HEK293 (cell line): ENCODE data around the gene MUC5AC.

Experiments
- CTCF ChIA-PET: fragments of 350-600 bp; formaldehyde crosslinking; extraction: SDS; loops from one replicate; lab custom pipeline; 2021; ENCODE audit warnings: antibody characterized with exemption; lab: Yijun Ruan, JAX
- POLR2A ChIA-PET: fragments of 300-600 bp; formaldehyde crosslinking; extraction: SDS; loops from one replicate; lab custom pipeline; 2020; ENCODE audit warnings: antibody characterized with exemption, inconsistent platforms; lab: Yijun Ruan, JAX
- H3K27ac ChIP-seq: fragments of 200-500 bp; sonication (Bioruptor generic); 2 replicates; pipeline ENCODE4 v1.5.1; 2014; ENCODE audit warnings: low read depth, low read length, control low read depth, inconsistent platforms; ENCODE audit errors: extremely low read depth
- H3K36me3 ChIP-seq, 2 experiments: fragments of 200-500 bp in 1 of 2; sonication (Bioruptor generic) in 1 of 2; 1 replicate in 1 of 2; 2 replicates in 1 of 2; pipeline ENCODE4 v1.5.1; 2014 to 2017; ENCODE audit warnings: inconsistent platforms in 2 of 2, low read length in 2 of 2; ENCODE audit not compliant: control insufficient read depth in 2 of 2, insufficient read depth in 1 of 2
- H3K4me1 ChIP-seq: fragments of 200-500 bp; sonication (Bioruptor generic); 2 replicates; pipeline ENCODE4 v1.5.1; 2014; ENCODE audit warnings: mild to moderate bottlenecking, low read length, inconsistent platforms; ENCODE audit not compliant: control insufficient read depth, insufficient read depth
- H3K4me3 ChIP-seq: 2 replicates; pipeline ENCODE4 v1.5.1; 2011; ENCODE audit warnings: low read depth, mild to moderate bottlenecking, control low read depth, low read length, moderate library complexity
- H3K9me3 ChIP-seq: fragments of 200-500 bp; sonication (Bioruptor generic); 2 replicates; pipeline ENCODE4 v1.5.1; 2014; ENCODE audit warnings: low read depth, low read length, inconsistent platforms; ENCODE audit not compliant: control insufficient read depth, insufficient read depth
- KLF1 ChIP-seq: fragments of 450-650 bp; formaldehyde crosslinking; IDR thresholded peaks from 2 replicates; pipeline ENCODE4 v1.5.1; 2016; ENCODE audit warnings: missing biosample characterization, missing genetic modification characterization
- KLF7 ChIP-seq: fragments of 450-650 bp; formaldehyde crosslinking; IDR thresholded peaks from 2 replicates; pipeline ENCODE4 v1.5.1; 2016; ENCODE audit warnings: missing biosample characterization, missing genetic modification characterization, borderline replicate concordance
- KLF8 ChIP-seq: fragments of 450-650 bp; formaldehyde crosslinking; IDR thresholded peaks from 2 replicates; pipeline ENCODE4 v1.5.1; 2016; ENCODE audit warnings: missing biosample characterization, missing genetic modification characterization
- KLF9 ChIP-seq: fragments of 450-650 bp; formaldehyde crosslinking; IDR thresholded peaks from 2 replicates; pipeline ENCODE4 v1.5.1; 2016; ENCODE audit warnings: missing biosample characterization, missing genetic modification characterization, low read depth
- OSR2 ChIP-seq: fragments of 450-650 bp; formaldehyde crosslinking; IDR thresholded peaks from 2 replicates; pipeline ENCODE4 v1.5.1; 2016; ENCODE audit warnings: missing biosample characterization, missing genetic modification characterization
- PATZ1 ChIP-seq: fragments of 450-650 bp; formaldehyde crosslinking; IDR thresholded peaks from 2 replicates; pipeline ENCODE4 v1.5.1; 2016; ENCODE audit warnings: missing biosample characterization, missing genetic modification characterization
- TCF7L2 ChIP-seq: IDR thresholded peaks from 2 replicates; pipeline ENCODE4 v1.6.1; 2011; ENCODE audit warnings: low read depth, mild to moderate bottlenecking, inconsistent platforms, low read length, moderate library complexity, borderline replicate concordance
- YY2 ChIP-seq: fragments of 450-650 bp; formaldehyde crosslinking; IDR thresholded peaks from 2 replicates; pipeline ENCODE4 v1.5.1; 2016; ENCODE audit warnings: missing biosample characterization, missing genetic modification characterization
- ZBTB21 ChIP-seq: fragments of 450-650 bp; formaldehyde crosslinking; IDR thresholded peaks from 2 replicates; pipeline ENCODE4 v1.5.1; 2017; ENCODE audit warnings: missing biosample characterization, missing genetic modification characterization
- ZFP69B ChIP-seq: fragments of 450-650 bp; formaldehyde crosslinking; IDR thresholded peaks from 2 replicates; pipeline ENCODE4 v1.5.1; 2016; ENCODE audit warnings: missing biosample characterization, missing genetic modification characterization
- ZNF146 ChIP-seq: fragments of 450-650 bp; formaldehyde crosslinking; IDR thresholded peaks from 2 replicates; pipeline ENCODE4 v1.5.1; 2016; ENCODE audit warnings: missing biosample characterization, missing genetic modification characterization
- ZNF16 ChIP-seq: fragments of 450-650 bp; formaldehyde crosslinking; IDR thresholded peaks from 2 replicates; pipeline ENCODE4 v1.5.1; 2016; ENCODE audit warnings: low read depth, missing biosample characterization, missing genetic modification characterization
- ZNF174 ChIP-seq: fragments of 450-650 bp; formaldehyde crosslinking; IDR thresholded peaks from 2 replicates; pipeline ENCODE4 v1.5.0; 2017; ENCODE audit warnings: missing biosample characterization, mild to moderate bottlenecking, missing genetic modification characterization
- ZNF2 ChIP-seq: fragments of 450-650 bp; formaldehyde crosslinking; IDR thresholded peaks from 2 replicates; pipeline ENCODE4 v1.5.1; 2016; ENCODE audit warnings: missing biosample characterization, missing genetic modification characterization
- ZNF202 ChIP-seq: fragments of 450-650 bp; formaldehyde crosslinking; IDR thresholded peaks from 2 replicates; pipeline ENCODE4 v1.5.1; 2016; ENCODE audit warnings: missing biosample characterization, missing genetic modification characterization, borderline replicate concordance
- ZNF248 ChIP-seq: fragments of 450-650 bp; formaldehyde crosslinking; IDR thresholded peaks from 2 replicates; pipeline ENCODE4 v1.5.1; 2017; ENCODE audit warnings: missing biosample characterization, missing genetic modification characterization
- ZNF302 ChIP-seq: fragments of 450-650 bp; formaldehyde crosslinking; IDR thresholded peaks from 2 replicates; pipeline ENCODE4 v1.5.1; 2016; ENCODE audit warnings: missing biosample characterization, missing genetic modification characterization, low read depth
- ZNF324 ChIP-seq: fragments of 450-650 bp; formaldehyde crosslinking; IDR thresholded peaks from 2 replicates; pipeline ENCODE4 v1.5.1; 2016; ENCODE audit warnings: missing biosample characterization, missing genetic modification characterization
- ZNF354C ChIP-seq: fragments of 450-650 bp; formaldehyde crosslinking; IDR thresholded peaks from 2 replicates; pipeline ENCODE4 v1.5.1; 2016; ENCODE audit warnings: missing biosample characterization, missing genetic modification characterization, low read depth, borderline replicate concordance
- ZNF366 ChIP-seq: fragments of 450-650 bp; formaldehyde crosslinking; conservative IDR thresholded peaks from 2 replicates; pipeline ENCODE4 v1.5.1; 2016; ENCODE audit warnings: missing biosample characterization, missing genetic modification characterization
- ZNF449 ChIP-seq: fragments of 450-650 bp; formaldehyde crosslinking; IDR thresholded peaks from 2 replicates; pipeline ENCODE4 v1.5.1; 2017; ENCODE audit warnings: missing biosample characterization, mild to moderate bottlenecking, missing genetic modification characterization, moderate library complexity
- ZNF513 ChIP-seq: fragments of 450-650 bp; IDR thresholded peaks from 2 replicates; pipeline ENCODE4 v1.5.1; 2018; ENCODE audit warnings: missing biosample characterization, missing genetic modification characterization
- ZNF529 ChIP-seq: fragments of 450-650 bp; formaldehyde crosslinking; IDR thresholded peaks from 2 replicates; pipeline ENCODE4 v1.5.1; 2017; ENCODE audit warnings: missing genetic modification characterization, missing biosample characterization; ENCODE audit not compliant: insufficient replicate concordance
- ZNF629 ChIP-seq: fragments of 450-650 bp; formaldehyde crosslinking; IDR thresholded peaks from 2 replicates; pipeline ENCODE4 v1.5.1; 2017; ENCODE audit warnings: missing biosample characterization, missing genetic modification characterization
- ZNF639 ChIP-seq: fragments of 450-650 bp; formaldehyde crosslinking; IDR thresholded peaks from 2 replicates; pipeline ENCODE4 v1.5.1; 2016; ENCODE audit warnings: missing biosample characterization, missing genetic modification characterization
- ZNF704 ChIP-seq: fragments of 450-650 bp; formaldehyde crosslinking; IDR thresholded peaks from 2 replicates; pipeline ENCODE4 v1.5.1; 2016; ENCODE audit warnings: missing biosample characterization, missing genetic modification characterization
- ZNF792 ChIP-seq: fragments of 450-650 bp; formaldehyde crosslinking; IDR thresholded peaks from 2 replicates; pipeline ENCODE4 v1.5.1; 2016; ENCODE audit warnings: missing biosample characterization, missing genetic modification characterization
- ZSCAN5A ChIP-seq: fragments of 450-650 bp; formaldehyde crosslinking; IDR thresholded peaks from 2 replicates; pipeline ENCODE4 v1.5.1; 2016; ENCODE audit warnings: missing biosample characterization, missing genetic modification characterization

Gene MUC5AC

GRCh38 chr11:1162138-1162475 is 4.4 kb downstream of the MUC5AC start:
- Histone ChIP-seq H3K4me1 (no peaks in the 10 kb centered on the region), H3K27ac (no peak overlapping the region), H3K4me3 (no peak overlapping the region), H3K36me3 (no peaks in the 10 kb centered on the region), H3K9me3 (no peaks in the 10 kb centered on the region)
- CTCF ChIA-PET: no interaction called here
- POLR2A ChIA-PET: no interaction called here
- no peak for TF ChIP-seq ZNF324 (tag by site-specific recombination)
- no peak for TF ChIP-seq ZNF202 (tag by site-specific recombination)
- no peak for TF ChIP-seq KLF1 (tag by site-specific recombination)
- TF ChIP-seq ZNF792 (tag by site-specific recombination): no peak
- TF ChIP-seq ZFP69B (tag by site-specific recombination): no peak
- no peak for TF ChIP-seq ZNF302 (tag by site-specific recombination)
- no peak for TF ChIP-seq ZNF16 (tag by site-specific recombination)
- no peak for TF ChIP-seq ZNF248 (tag by site-specific recombination)
- TF ChIP-seq KLF8 (tag by site-specific recombination): no peak
- TF ChIP-seq ZNF639: no peak
- TF ChIP-seq ZNF2: no peak
- TF ChIP-seq ZBTB21 (tag by site-specific recombination): no peak
- no peak for TF ChIP-seq ZNF704
- no peak for TF ChIP-seq ZNF529
- TF ChIP-seq ZNF449 (tag by site-specific recombination): no peak

- Histone ChIP-seq H3K27ac (no peak overlapping the region), H3K9me3 (no peaks in the 10 kb centered on the region)
- TF ChIP-seq ZNF366 (no peak), PATZ1 (tag by site-specific recombination) (no peak), ZNF513 (tag by site-specific recombination) (no peak), KLF7 (tag by site-specific recombination) (no peak), ZNF146 (tag by site-specific recombination) (no peak), ZNF354C (tag by site-specific recombination) (no peak), TCF7L2 (no peak), ZNF629 (tag by site-specific recombination) (no peak), ZNF174 (tag by site-specific recombination) (no peak), YY2 (tag by site-specific recombination) (no peak), OSR2 (tag by site-specific recombination) (no peak), ZSCAN5A (no peak), ZNF529 (no peak), KLF9 (no peak)
Observed at GRCh38 chr11:1162491-1163311, 4.9 kb downstream of the MUC5AC start.

More at GRCh38 chr11:1162491-1163311, 4.9 kb downstream of the MUC5AC start:
- POLR2A ChIA-PET: no interaction called here
- no peak overlapping the region for H3K4me3 ChIP-seq
- CTCF ChIA-PET: no interaction called here
- H3K36me3 ChIP-seq: no peaks in the 10 kb centered on the region
- no peaks in the 10 kb centered on the region for H3K4me1 ChIP-seq
